Adipose tissue (tissue), 3 donors: Measurements from ENCODE around the gene ZNF512B. TPM values are rescaled to one million over a fixed set of nuclear protein-coding genes. Genes with fewer than 3 reads are reported as not detected.
"Not testable (repeated sequence)": the region's sequence is repeated elsewhere in the genome, so short reads cannot be mapped to it uniquely, and the experiment has no call there.

Experiments used
- H3K27ac ChIP-seq: one replicate; pipeline ENCODE4 v1.5.1; 2013; ENCODE audit warnings: low read depth, low read length
- WGBS, 3 donors: extraction: QIAGEN DNeasy Blood & Tissue Kit; methylation state at CpG; one replicate each; pipeline ENCODE4 v1.1.7; 2013; 5-methylcytosine and 5-hydroxymethylcytosine counted together
- polyA plus RNA-seq, 3 donors: library from polyadenylated mRNA; stranded (reverse); fragments of 200-250 nt; gene quantifications; one replicate each; pipeline ENCODE4 v1.2.3, GENCODE V29; 2013
- donor health status: healthy with polysubstance abuse.
- donor health status: Bipolar disorder and iron deficiency.
- donor health status: healthy.

ZNF512B gene
- polyA plus RNA-seq, 3 donors, result 7.4 to 10.2 (median 9.1) TPM

GRCh38 chr20:63979229-63979556 lies 9.5 kb upstream of the ZNF512B start:
- H3K27ac ChIP-seq, result no peak overlapping the region

GRCh38 chr20:63978319-63979228 lies 8.8 kb upstream of the ZNF512B start:
- 7 to 9% (median 8%) methylated on average over 52 of the region's 52 CpGs for WGBS, 3 donors
- H3K27ac ChIP-seq, result no peak overlapping the region

More at GRCh38 chr20:63979229-63979556, 9.5 kb upstream of the ZNF512B start:
- 1% methylated on average over 30 to 47 of the region's 47 CpGs for WGBS, 3 donors

- no peak overlapping the region for H3K27ac ChIP-seq
- 59 to 71% (median 61%) methylated on average over 16 of the region's 16 CpGs for WGBS, 3 donors
These were observed 8.1 kb upstream of the ZNF512B start for GRCh38 chr20:63977739-63978276.

GRCh38 chr20:63976980-63977738 lies 7.4 kb upstream of the ZNF512B start:
- no peak overlapping the region for H3K27ac ChIP-seq
- WGBS, 3 donors, result 82 to 89% (median 84%) methylated on average over 17 to 18 of the region's 18 CpGs

GRCh38 chr20:63976511-63976910 lies 6.8 kb upstream of the ZNF512B start:
- H3K27ac ChIP-seq, result not testable (repeated sequence)
- WGBS, 3 donors, result 94 to 95% (median 95%) methylated on average over 7 of the region's 7 CpGs

GRCh38 chr20:63974402-63975200 lies 4.9 kb upstream of the ZNF512B start:
- WGBS, 3 donors, result 72 to 73% (median 72%) methylated on average over 19 of the region's 19 CpGs
- no peak overlapping the region for H3K27ac ChIP-seq

- 11 to 16% (median 13%) methylated on average over 37 of the region's 37 CpGs for WGBS, 3 donors
These were observed 4.1 kb upstream of the ZNF512B start for GRCh38 chr20:63973636-63974401.

GRCh38 chr20:63973160-63973479 lies 3.4 kb upstream of the ZNF512B start:
- H3K27ac ChIP-seq, result no peak overlapping the region
- 83 to 93% (median 92%) methylated on average over 3 of the region's 3 CpGs for WGBS, 3 donors

More at GRCh38 chr20:63973636-63974401, 4.1 kb upstream of the ZNF512B start:
- no peak overlapping the region for H3K27ac ChIP-seq

- 64 to 69% (median 68%) methylated on average over 18 of the region's 18 CpGs for WGBS, 3 donors
- H3K27ac ChIP-seq, result no peak overlapping the region
These were observed 2.8 kb upstream of the ZNF512B start for GRCh38 chr20:63972312-63973159.

GRCh38 chr20:63971960-63972311 lies 2.2 kb upstream of the ZNF512B start:
- H3K27ac ChIP-seq, result not testable (repeated sequence)
- WGBS, 3 donors, result 65 to 83% (median 76%) methylated on average over 10 of the region's 10 CpGs

- H3K27ac ChIP-seq, result no peak overlapping the region
- WGBS, 3 donors, result 89 to 92% (median 91%) methylated on average over 5 of the region's 5 CpGs
These were observed 1.1 kb upstream of the ZNF512B start for GRCh38 chr20:63970714-63971431.

- H3K27ac ChIP-seq, result no peak overlapping the region
- WGBS, 3 donors, result 1 to 3% (median 2%) methylated on average over 39 to 68 of the region's 70 CpGs
These were observed 586 bp downstream of the ZNF512B start for GRCh38 chr20:63968928-63969760.

GRCh38 chr20:63968136-63968927 lies 1.4 kb downstream of the ZNF512B start:
- WGBS, 3 donors, result 71 to 78% (median 77%) methylated on average over 14 of the region's 14 CpGs
- H3K27ac ChIP-seq, result no peak overlapping the region

GRCh38 chr20:63967330-63968135 lies 2.2 kb downstream of the ZNF512B start:
- H3K27ac ChIP-seq, result no peak overlapping the region
- 90 to 92% (median 92%) methylated on average over 28 of the region's 28 CpGs for WGBS, 3 donors
